Muscle of back (tissue), 11 donors: ENCODE data around the gene SGCD. TPM values are rescaled to one million over a fixed set of nuclear protein-coding genes. Genes with fewer than 3 reads are reported as not detected.

ENCODE experiments used
- DNase-seq, 3 donors: peaks; one replicate each; pipeline versions ENCODE4 v3.0.0 to v3.0.0-alpha.2; 2013
- polyA plus RNA-seq, 10 donors: library from polyadenylated mRNA; unstranded; fragments of 120-200 nt; gene quantifications; one replicate each; pipeline ENCODE4 v1.2.1, GENCODE V29; 2013; ENCODE audit not compliant: insufficient read length in 10 of 10

The SGCD gene
- polyA plus RNA-seq, 10 donors, result 77.3 to 113 (median 84.3) TPM

- DNase-seq, result no peak
Measured at GRCh38 chr5:156686380-156686779, 359.4 kb downstream of the SGCD start.

- no peak for DNase-seq
Measured at GRCh38 chr5:156686796-156687195, 359.8 kb downstream of the SGCD start.

- no peak for DNase-seq
Measured at GRCh38 chr5:156687514-156687913, 360.6 kb downstream of the SGCD start.

- no peak for DNase-seq
Measured at GRCh38 chr5:156691572-156691971, 364.6 kb downstream of the SGCD start.

- no peak for DNase-seq
Measured at GRCh38 chr5:156693113-156693512, 366.1 kb downstream of the SGCD start.

GRCh38 chr5:156694598-156694997 lies 367.6 kb downstream of the SGCD start:
- DNase-seq, result no peak

- DNase-seq, result no peak
Measured at GRCh38 chr5:156695774-156696173, 368.8 kb downstream of the SGCD start.

GRCh38 chr5:156698323-156698722 lies 371.4 kb downstream of the SGCD start:
- no peak for DNase-seq

- DNase-seq, result no peak
Measured at GRCh38 chr5:156699147-156699546, 372.2 kb downstream of the SGCD start.

GRCh38 chr5:156704139-156704538 lies 377.2 kb downstream of the SGCD start:
- DNase-seq, result no peak

GRCh38 chr5:156706631-156707030 lies 379.7 kb downstream of the SGCD start:
- DNase-seq, result no peak

GRCh38 chr5:156707750-156708149 lies 380.8 kb downstream of the SGCD start:
- no peak for DNase-seq

- DNase-seq, result no peak
Measured at GRCh38 chr5:156715287-156715686, 388.3 kb downstream of the SGCD start.

GRCh38 chr5:156716591-156717380 lies 389.8 kb downstream of the SGCD start:
- DNase-seq, result no peak

- no peak for DNase-seq
Measured at GRCh38 chr5:156718985-156719384, 392.0 kb downstream of the SGCD start.

- no peak for DNase-seq
Measured at GRCh38 chr5:156722358-156722757, 395.4 kb downstream of the SGCD start.

- DNase-seq, result no peak
Measured at GRCh38 chr5:156735477-156735876, 408.5 kb downstream of the SGCD start.

GRCh38 chr5:156741516-156741915 lies 414.6 kb downstream of the SGCD start:
- DNase-seq, result no peak

GRCh38 chr5:156753846-156754245 lies 426.9 kb downstream of the SGCD start:
- DNase-seq, result no peak

- no peak for DNase-seq
Measured at GRCh38 chr5:156755421-156756087, 428.6 kb downstream of the SGCD start.

- DNase-seq, result no peak
Measured at GRCh38 chr5:156758011-156758791, 431.2 kb downstream of the SGCD start.

- no peak for DNase-seq
Measured at GRCh38 chr5:156759156-156759555, 432.2 kb downstream of the SGCD start.

- peak; percentile 51 to 93 (median 80) for DNase-seq
Measured at GRCh38 chr5:156762771-156763170, 435.8 kb downstream of the SGCD start.
